ENCODE data around the gene CENPA. TPM values are rescaled to one million over a fixed set of nuclear protein-coding genes. Genes with fewer than 3 reads are reported as not detected.
A peak's percentile ranks its signal among the peaks of the same experiment; 100 is the strongest.

CENPA gene
- total RNA-seq, 1 donor from 2014 or later = 4.9 TPM

- Histone ChIP-seq H3K27me3 (ENCODE audit: control insufficient read depth, insufficient read depth, low read length) (no peaks in the 10 kb centered on the region), H3K36me3 (ENCODE audit: control insufficient read depth, insufficient read depth, low read length) (peaks cover 1% of the 10 kb centered on the region), H3K4me3 (ENCODE audit: low read depth, low read length) (no peak overlapping the region)
- no peak for DNase-seq (ENCODE audit: low read depth)
- TF ChIP-seq CTCF (IDR thresholded peaks at IDR 0.05; ENCODE audit: insufficient read depth, low read length, poor library complexity, severe bottlenecking) = peak; percentile 55
These were observed 14.8 kb upstream of the CENPA start for GRCh38 chr2:26770986-26771586.

GRCh38 chr2:26772064-26773001 lies 13.5 kb upstream of the CENPA start:
- no peaks in the 10 kb centered on the region for H3K27me3 ChIP-seq (ENCODE audit: control insufficient read depth, insufficient read depth, low read length)
- no peak for TF ChIP-seq CTCF (IDR thresholded peaks at IDR 0.05; ENCODE audit: insufficient read depth, low read length, poor library complexity, severe bottlenecking)
- no peak for DNase-seq (ENCODE audit: low read depth)
- H3K36me3 ChIP-seq (ENCODE audit: control insufficient read depth, insufficient read depth, low read length) = peaks cover 2% of the 10 kb centered on the region
- H3K4me3 ChIP-seq (ENCODE audit: low read depth, low read length) = no peak overlapping the region

GRCh38 chr2:26776195-26776800 lies 9.6 kb upstream of the CENPA start:
- H3K36me3 ChIP-seq (ENCODE audit: control insufficient read depth, insufficient read depth, low read length) = peaks cover 4% of the 10 kb centered on the region
- no peak for TF ChIP-seq CTCF (IDR thresholded peaks at IDR 0.05; ENCODE audit: insufficient read depth, low read length, poor library complexity, severe bottlenecking)

GRCh38 chr2:26778098-26778497 lies 7.8 kb upstream of the CENPA start:
- Histone ChIP-seq H3K27me3 (ENCODE audit: control insufficient read depth, insufficient read depth, low read length) (no peaks in the 10 kb centered on the region), H3K4me3 (ENCODE audit: low read depth, low read length) (no peak overlapping the region), H3K36me3 (ENCODE audit: control insufficient read depth, insufficient read depth, low read length) (peaks cover 4% of the 10 kb centered on the region)
- no peak for TF ChIP-seq CTCF (IDR thresholded peaks at IDR 0.05; ENCODE audit: insufficient read depth, low read length, poor library complexity, severe bottlenecking)
- DNase-seq (ENCODE audit: low read depth) = no peak

More at GRCh38 chr2:26776195-26776800, 9.6 kb upstream of the CENPA start:
- no peaks in the 10 kb centered on the region for H3K27me3 ChIP-seq (ENCODE audit: control insufficient read depth, insufficient read depth, low read length)
- no peak overlapping the region for H3K4me3 ChIP-seq (ENCODE audit: low read depth, low read length)
- no peak for DNase-seq (ENCODE audit: low read depth)

- Histone ChIP-seq H3K36me3 (ENCODE audit: control insufficient read depth, insufficient read depth, low read length) (peaks cover 4% of the 10 kb centered on the region), H3K27me3 (ENCODE audit: control insufficient read depth, insufficient read depth, low read length) (no peaks in the 10 kb centered on the region), H3K4me3 (ENCODE audit: low read depth, low read length) (no peak overlapping the region)
- no peak for TF ChIP-seq CTCF (IDR thresholded peaks at IDR 0.05; ENCODE audit: insufficient read depth, low read length, poor library complexity, severe bottlenecking)
- DNase-seq (ENCODE audit: low read depth) = no peak
These were observed 7.3 kb upstream of the CENPA start for GRCh38 chr2:26778507-26778906.

Measured in kidney epithelial cell (primary cell).